Measurements from ENCODE around the gene S100A1. TPM values are rescaled to one million over a fixed set of nuclear protein-coding genes. Genes with fewer than 3 reads are reported as not detected.

Gene S100A1
- total RNA-seq, 2 experiments from 2014 or later: not detected

DNA sequence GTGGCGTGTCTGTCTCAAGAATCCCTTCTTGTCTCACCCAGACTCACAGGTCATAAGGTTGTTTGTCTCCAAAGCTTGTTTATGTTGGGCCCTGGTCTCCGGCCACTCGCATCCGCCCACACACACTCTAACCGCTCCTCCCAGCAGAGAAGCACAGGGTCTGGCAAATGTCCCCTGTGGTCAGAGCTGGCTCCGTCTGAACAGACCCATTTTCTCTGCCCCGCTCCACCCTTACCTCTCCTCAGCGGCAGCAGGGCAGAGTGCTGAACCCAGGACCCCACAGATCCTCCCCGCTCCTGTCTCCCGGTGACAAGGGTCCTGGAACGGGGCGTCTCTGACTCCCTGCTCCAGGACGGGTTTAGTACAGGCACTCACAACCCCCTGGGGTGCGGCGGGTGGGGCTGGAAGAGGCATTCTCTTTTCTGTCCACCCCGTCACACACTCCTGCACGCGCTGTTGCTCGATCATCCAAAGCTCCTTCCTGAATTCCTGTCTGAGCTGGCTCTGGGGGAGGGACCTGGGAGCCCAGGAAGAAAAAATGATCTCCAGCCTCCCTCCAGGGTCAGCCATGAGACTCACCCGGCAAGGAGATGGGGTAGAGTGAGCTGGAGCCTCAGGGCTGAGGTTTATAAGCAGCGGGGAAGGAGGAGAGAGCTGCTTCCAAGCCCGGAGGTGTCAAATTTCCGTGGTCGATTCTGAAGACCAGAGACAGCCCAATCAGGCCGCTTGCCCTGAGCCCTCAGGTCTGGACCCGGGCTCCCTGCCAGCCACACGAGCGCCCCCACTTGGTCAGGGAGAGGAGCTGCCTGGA, 1.1 kb upstream of the S100A1 start, which contains the start of gene S100A13:
Gene S100A13 (minus strand): TSS at position 602 of the 811 bp plus-strand sequence. CDS start 1,033 bp downstream, outside the sequence.
- ChIA-PET CTCF (interaction anchor here (0.9 to 1.3 kb wide), 3 partner anchors 8 to 117 kb away, joined by 3 to 4 read pairs (median 3); no protein-coding TSS in a partner anchor), POLR2A (no interaction called here)

DNA sequence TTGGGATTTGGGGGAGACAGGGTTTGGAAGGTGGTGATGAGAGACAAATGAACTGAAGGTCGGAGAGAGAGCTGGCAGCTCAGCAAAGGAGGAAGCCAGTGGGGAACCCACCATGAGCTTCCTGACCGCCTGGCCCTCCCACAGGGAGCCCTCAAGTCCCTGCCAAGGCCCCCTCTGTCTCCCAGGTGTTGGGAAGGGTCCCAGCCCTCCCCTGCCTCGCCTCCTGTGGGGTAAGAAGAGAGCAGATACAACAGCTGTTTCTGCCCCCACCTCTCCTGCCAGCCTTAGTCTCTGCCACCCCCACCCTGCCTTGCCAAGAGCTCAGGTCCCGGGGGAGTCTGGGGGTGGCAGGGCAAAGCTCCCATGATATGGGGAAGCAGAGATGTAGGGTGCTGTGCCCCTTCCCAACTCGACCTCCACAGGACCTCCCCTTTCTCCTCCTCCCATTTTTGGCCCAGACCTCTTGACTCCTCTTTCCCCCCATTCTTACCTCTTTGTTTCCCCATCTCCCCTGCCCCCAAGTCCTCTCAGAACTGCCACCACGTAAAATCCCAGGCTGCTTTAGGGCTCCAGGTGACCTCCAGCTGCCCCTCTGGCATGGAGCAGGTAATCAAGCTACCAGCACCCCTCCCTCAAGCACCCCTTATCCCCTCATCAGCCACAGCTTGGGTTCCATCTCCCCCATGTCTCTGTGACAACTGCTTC, 556 bp downstream of the S100A1 start:
- CTCF ChIA-PET: no interaction called here
- POLR2A ChIA-PET: interaction anchor here (0.6 kb wide), 1 partner anchor 107 kb away, joined by 3 read pairs; no protein-coding TSS in a partner anchor

DNA sequence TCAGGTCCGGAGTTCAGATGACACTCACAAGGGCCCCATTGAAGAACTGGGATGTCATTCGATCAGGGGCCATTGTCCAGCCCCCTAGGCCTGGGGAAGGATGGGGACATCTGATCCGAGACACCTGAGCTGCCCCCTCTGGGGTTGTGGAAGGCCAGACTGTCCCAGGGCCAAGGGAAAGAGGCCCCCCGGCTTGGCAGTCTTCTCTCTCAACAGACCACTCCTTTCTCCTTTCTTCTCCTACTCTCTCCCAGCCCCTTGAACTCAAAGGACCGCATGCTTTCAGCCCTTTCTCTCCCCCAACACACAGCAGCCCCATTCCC, 1.1 kb downstream of the S100A1 start:
- POLR2A ChIA-PET: interaction anchor here (0.6 kb wide), 1 partner anchor 106 kb away, joined by 3 read pairs; no protein-coding TSS in a partner anchor
- CTCF ChIA-PET: interaction anchor here (1.4 kb wide), 1 partner anchor 118 kb away, joined by 4 read pairs; no protein-coding TSS in a partner anchor

DNA sequence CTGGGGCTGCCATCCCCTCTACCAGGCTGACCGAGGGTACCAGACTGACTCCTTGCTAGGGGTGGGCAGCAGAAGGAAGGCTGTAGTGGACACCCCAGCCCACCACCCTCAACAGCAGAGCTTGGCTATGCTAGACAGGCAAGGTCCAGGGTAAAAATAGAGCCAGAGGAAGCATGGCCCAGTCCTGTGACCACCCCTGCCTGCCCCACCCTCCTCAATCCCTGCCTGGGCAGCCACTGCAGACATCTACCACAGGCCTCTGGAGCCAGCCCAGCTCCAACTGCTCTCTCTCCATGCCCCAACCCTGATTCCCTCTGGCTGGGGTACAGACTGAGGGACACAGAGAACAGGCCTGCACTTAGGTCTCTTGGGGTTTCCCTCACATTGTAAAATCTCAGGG, 1.7 kb downstream of the S100A1 start:
- ChIA-PET CTCF (interaction anchor here (0.6 to 1.4 kb wide), 2 partner anchors 119 to 134 kb away, joined by 3 to 4 read pairs; no protein-coding TSS in a partner anchor), POLR2A (no interaction called here)

DNA sequence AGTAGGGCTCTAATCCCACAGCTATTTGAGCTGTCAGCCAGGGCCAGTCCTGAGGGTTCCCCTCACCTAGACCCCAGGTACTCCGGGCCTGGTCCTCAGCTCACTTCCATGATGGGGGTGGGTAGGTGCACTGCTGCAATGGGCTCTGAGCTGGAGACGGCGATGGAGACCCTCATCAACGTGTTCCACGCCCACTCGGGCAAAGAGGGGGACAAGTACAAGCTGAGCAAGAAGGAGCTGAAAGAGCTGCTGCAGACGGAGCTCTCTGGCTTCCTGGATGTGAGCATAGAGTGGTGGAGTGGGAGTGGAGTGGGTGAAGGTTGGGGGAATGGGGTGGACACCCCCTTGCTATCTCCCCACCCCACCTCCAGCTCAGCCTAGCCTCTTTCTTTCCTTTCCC, 2.1 kb downstream of the S100A1 start:
- POLR2A ChIA-PET: no interaction called here
- CTCF ChIA-PET: interaction anchor here (0.6 to 1.4 kb wide), 2 partner anchors 120 to 133 kb away, joined by 3 to 4 read pairs; no protein-coding TSS in a partner anchor

DNA sequence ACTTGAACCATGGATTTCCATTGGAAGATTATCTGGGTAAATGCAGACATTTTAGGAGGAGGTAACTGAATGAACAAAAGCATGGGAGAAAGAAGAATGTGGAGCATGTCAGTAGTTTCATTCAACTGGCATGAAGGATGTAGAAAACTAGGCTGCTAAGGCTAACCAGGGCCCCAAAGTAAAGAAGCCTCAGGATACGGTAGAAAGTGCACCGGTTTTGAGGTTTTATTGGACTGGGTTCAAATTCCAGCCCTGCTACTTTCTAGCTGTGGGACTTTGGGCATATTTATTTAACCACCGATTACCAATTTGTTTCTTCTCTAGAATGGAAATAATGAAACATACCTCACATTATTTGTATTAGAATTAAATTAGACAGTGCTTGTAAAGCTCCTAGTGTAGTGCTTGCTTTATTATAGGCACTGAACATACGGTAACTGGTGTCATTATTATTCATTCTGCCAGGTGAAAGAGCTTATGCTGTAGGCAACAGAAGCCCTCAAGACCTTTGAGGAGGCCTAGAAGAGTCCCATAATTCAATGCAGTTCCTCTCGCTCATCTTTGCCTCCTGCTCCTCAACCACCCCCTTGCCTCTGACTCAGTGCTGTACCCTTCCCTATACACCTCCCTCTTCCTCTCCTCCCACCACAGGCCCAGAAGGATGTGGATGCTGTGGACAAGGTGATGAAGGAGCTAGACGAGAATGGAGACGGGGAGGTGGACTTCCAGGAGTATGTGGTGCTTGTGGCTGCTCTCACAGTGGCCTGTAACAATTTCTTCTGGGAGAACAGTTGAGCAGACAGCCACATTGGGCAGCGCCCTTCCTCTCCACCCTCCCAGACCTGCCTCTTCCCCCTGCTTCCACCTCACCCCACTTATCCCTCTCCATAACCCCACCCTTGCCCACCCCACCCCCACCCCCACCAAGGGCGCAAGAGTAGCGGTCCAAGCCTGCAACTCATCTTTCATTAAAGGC, 3.1 kb downstream of the S100A1 start:
- ChIA-PET POLR2A (no interaction called here), CTCF (interaction anchor here (0.6 kb wide), 1 partner anchor 1786 kb away, joined by 3 read pairs; no protein-coding TSS in a partner anchor)

DNA sequence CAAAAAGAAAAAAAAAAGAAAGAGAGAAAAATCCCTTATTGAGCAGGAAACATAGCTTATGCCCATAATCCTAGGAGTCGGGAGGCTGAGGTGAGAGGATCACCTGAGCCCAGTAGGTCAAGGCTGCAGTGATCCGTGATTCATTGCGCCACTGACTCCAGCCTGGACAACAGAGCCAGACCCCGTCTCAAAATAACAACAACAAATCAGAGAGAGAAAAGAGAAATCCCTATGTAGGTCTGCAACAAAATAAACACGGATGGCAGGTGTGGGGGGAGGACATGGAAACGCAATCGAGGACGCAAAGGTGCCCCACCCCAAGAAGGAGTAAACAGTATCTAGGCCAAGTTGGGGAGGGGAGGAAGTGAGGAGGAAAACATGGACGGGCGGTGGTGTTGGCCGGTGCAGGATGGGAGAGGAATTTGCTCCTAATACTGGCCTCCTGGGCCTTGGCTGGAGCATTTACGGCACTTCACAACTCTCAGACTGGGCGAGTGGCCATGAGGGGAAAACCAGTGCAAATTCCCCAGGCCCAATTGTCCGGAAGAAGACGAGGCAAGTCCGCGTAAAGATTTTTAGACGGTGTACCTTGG, 5.0 kb downstream of the S100A1 start:
- ChIA-PET POLR2A (interaction anchor here (0.5 to 2.7 kb wide), 17 partner anchors 13 to 357 kb away, joined by 3 to 20 read pairs (median 6); partner anchors contain the start of genes ILF2, RPS27, S100A14 and S100A2), CTCF (interaction anchor here (1.0 to 2.5 kb wide), 7 partner anchors 10 to 122 kb away, joined by 4 to 15 read pairs (median 8); partner anchors contain the start of gene S100A6)

DNA sequence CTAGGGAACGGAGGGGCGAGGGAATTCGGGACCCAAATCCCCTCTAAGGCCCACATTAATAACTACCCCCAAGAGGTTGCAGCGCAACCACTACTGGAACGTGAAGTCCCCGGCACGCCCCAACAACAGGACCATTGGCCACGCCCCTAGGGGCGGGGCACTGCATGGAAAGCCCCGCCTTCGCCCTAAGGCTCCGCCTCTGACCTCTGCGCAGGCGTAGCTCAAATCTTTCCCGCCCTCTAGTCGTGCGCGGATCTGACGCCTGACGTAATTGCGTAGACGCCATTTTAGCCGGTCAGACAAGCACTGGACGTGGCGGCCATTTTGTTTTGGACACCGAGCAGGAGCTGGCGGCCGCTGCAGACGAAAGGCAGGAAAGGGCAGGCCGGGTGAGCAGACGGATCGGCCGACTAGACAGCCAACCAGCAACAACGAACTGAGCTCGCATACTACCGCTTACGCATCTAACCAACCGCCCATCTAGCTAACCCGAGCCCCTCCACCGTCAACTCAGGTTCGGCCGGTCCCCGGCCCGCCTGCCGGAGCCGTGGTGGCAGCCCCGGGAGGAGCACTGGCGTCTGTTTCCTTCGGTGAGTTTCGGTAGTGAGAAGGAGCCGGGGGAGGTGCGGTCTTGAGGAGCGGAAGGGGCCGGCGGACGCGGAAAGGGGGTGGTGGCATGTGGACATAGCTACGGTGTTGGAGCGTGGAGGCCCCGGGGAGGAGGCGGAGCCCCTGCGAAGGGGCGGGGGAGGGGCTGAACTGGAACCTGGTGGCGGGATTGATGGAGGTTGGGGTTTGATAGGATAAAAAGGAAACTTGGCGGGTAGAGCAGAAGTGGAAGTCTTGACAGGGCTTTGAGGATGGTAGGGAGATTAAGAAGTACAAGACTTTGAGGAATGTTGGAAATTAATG, 5.8 kb downstream of the S100A1 start, which contains the start of gene CHTOP:
Gene CHTOP (plus strand): TSS at position 313 of the 912 bp plus-strand sequence. CDS start 2,523 bp downstream, outside the sequence.
- CTCF ChIA-PET: interaction anchor here (1.0 to 2.7 kb wide), 11 partner anchors 8 to 123 kb away, joined by 3 to 15 read pairs (median 7); partner anchors contain the start of genes ILF2 and S100A6
- POLR2A ChIA-PET: interaction anchor here (0.5 to 2.7 kb wide), 23 partner anchors 13 to 356 kb away, joined by 3 to 20 read pairs (median 5); partner anchors contain the start of genes ILF2, RPS27, S100A14 and S100A2

DNA sequence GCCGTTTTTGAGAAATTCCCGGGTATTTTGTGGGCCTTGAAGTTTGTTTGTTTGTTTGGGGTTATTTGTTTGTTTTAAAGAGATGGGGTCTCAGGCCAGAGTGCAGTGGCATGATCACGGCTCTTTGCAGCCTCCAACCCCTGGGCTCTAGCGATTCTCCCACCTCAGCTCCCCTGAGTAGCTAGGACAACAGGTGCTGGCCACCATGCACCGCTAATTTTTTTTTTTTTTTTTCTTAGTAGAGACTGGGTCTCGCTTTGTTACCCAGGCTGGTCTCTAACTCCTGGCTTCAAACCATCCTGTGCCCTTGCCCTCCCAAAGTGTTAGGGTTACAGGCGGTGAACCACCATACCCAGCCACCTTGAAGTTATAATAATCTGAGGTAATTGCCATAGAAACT, 7.6 kb downstream of the S100A1 start:
- POLR2A ChIA-PET: interaction anchor here (0.8 to 2.7 kb wide), 7 partner anchors 12 to 104 kb away, joined by 3 to 20 read pairs (median 10); partner anchors contain the start of gene S100A4

DNA sequence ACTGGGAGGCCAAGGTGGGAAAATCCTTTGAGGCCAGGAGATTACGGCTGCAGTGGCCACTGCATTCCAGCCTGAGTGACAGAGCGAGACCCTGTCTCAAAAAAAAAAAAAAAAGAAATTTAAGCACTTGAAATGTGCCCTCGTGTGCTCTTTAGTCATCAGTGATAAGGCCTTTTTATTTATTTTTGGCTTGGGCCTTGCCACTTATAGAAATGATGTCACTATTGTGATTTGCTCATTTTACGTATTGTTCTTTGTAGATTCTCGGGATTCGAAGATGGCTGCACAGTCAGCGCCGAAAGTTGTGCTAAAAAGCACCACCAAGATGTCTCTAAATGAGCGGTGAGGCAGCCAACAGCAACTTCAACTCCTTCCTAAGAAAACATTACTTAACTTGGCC, 8.1 kb downstream of the S100A1 start:
- ChIA-PET POLR2A (no interaction called here), CTCF (interaction anchor here (0.7 to 2.7 kb wide), 5 partner anchors 70 to 200 kb away, joined by 3 to 8 read pairs (median 4); no protein-coding TSS in a partner anchor)

More for the DNA sequence above, 7.6 kb downstream of the S100A1 start:
- CTCF ChIA-PET: interaction anchor here (0.7 to 2.7 kb wide), 8 partner anchors 9 to 200 kb away, joined by 3 to 15 read pairs (median 6); no protein-coding TSS in a partner anchor

DNA sequence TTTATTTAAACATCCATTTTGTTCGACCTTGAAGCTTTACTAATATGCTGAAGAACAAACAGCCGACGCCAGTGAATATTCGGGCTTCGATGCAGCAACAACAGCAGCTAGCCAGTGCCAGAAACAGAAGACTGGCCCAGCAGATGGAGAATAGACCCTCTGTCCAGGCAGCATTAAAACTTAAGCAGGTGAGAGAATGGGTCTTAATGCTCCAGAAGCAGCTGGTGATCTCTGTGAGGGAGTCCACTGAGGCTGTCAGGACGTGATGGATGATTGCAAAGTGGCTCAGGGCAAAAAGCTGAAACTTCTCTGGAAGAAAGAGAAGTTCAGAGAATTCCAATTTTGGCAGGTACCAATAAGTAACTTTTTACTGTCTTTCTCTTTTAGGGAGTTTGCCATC, 10.0 kb downstream of the S100A1 start:
- POLR2A ChIA-PET: no interaction called here
- CTCF ChIA-PET: interaction anchor here (1.9 kb wide), 1 partner anchor 34 kb away, joined by 6 read pairs; no protein-coding TSS in a partner anchor

DNA sequence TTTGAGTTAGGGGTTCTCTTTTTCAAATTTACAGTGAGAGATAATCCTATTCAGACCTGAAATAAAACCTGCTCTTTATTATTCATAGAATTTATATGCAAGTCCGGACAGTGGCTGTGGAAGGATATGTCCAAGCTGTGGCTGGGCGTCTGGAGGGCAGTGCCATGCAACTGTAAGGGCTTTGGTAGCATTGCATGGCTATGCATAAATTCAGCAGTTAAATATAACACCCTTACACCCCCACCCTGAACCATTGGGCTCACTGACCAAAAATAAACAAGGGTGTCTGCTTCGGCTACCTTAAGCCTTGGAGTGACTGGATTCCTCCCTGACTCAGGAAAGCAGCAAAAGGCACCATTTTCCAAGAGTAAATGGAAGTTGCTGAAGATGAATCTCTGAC, 11.0 kb downstream of the S100A1 start:
- ChIA-PET POLR2A (interaction anchor here (0.8 to 1.3 kb wide), 2 partner anchors 9 to 29 kb away, joined by 3 to 4 read pairs; no protein-coding TSS in a partner anchor), CTCF (interaction anchor here (0.7 to 1.9 kb wide), 3 partner anchors 24 to 128 kb away, joined by 3 to 6 read pairs (median 3); no protein-coding TSS in a partner anchor)

DNA sequence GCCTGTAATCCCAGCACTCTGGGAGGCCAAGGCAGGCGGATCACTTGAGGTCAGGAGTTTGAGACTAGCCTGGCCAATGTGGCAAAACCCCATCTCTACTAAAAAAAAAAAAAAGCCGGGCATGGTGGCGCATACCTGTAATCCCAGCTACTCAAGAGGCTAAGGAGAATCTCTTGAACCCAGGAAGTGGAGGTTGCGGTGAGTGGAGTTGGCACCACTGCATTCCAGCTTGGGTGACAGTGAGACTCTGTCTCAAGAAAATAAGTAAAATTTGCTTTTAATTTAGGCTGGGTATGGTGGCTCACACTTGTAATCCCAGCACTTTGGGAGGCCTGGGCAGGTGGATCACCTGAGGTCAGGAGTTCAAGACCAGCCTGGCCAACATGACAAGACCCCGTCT, 12.0 kb downstream of the S100A1 start:
- ChIA-PET POLR2A (interaction anchor here (0.6 to 0.7 kb wide), 2 partner anchors 77 to 306 kb away, joined by 3 to 8 read pairs; partner anchors contain the start of gene DENND4B), CTCF (interaction anchor here (0.6 to 1.2 kb wide), 3 partner anchors 43 to 129 kb away, joined by 3 read pairs; no protein-coding TSS in a partner anchor)

DNA sequence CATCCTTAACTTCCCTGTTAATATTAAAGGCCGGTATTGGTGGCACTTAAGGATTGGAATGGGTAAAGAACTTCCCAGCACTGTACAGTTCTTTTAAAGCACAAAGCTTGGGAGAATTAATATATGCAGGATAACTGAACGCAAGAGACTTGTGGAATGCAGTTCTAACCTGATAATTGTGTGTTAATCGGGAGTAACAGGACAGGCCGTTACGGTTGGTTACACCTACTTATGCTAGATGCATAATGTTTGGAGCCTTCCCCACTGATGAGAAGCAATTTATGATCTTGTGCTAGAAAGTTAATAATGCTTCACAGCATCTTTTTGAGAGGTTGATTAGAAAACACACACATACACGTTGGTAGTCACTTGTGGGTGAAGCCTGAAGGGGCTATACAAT, 12.6 kb downstream of the S100A1 start:
- CTCF ChIA-PET: no interaction called here
- POLR2A ChIA-PET: interaction anchor here (0.6 kb wide), 1 partner anchor 31 kb away, joined by 4 read pairs; no protein-coding TSS in a partner anchor

DNA sequence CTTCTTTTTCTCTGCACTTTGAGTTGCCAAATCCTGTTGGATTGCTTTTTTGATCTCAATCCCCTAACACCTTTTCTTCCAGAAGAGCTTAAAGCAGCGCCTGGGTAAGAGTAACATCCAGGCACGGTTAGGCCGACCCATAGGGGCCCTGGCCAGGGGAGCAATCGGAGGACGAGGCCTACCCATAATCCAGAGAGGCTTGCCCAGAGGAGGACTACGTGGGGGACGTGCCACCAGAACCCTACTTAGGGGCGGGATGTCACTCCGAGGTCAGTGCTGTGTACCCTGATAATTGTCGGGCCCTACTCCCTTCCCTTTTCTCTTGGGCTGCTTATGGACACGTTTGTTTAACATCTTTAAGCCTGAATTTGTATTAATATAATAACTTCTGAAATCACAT, 13.9 kb downstream of the S100A1 start:
- POLR2A ChIA-PET: no interaction called here
- CTCF ChIA-PET: interaction anchor here (1.1 kb wide), 1 partner anchor 134 kb away, joined by 3 read pairs; no protein-coding TSS in a partner anchor

DNA sequence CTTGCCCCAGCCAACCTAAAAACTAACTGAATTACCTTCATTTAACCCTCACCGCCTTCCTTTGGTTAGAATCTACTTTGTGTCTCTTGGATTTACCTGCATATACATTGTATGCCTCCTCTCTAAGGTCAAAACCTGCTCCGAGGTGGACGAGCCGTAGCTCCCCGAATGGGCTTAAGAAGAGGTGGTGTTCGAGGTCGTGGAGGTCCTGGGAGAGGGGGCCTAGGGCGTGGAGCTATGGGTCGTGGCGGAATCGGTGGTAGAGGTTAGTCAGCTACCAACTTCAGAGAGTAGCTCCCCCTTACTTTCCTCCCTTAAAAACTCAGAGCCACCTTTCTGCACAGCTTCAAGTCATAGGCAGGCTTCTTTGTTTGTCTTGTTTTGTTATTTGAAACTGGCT, 14.9 kb downstream of the S100A1 start:
- CTCF ChIA-PET: interaction anchor here (1.1 to 3.0 kb wide), 2 partner anchors 9 to 135 kb away, joined by 3 to 11 read pairs; partner anchors contain the start of gene CHTOP
- POLR2A ChIA-PET: no interaction called here
